Measurements from ENCODE around the gene MRTFB.
"Not testable (repeated sequence)": the region's sequence is repeated elsewhere in the genome, so short reads cannot be mapped to it uniquely, and the experiment has no call there.

Gene MRTFB

GRCh38 chr16:14070877-14071575, at the start of gene MRTFB:
MRTFB (plus strand) TSS chr16:14071319; CDS start chr16:14140607, 69,288 bp downstream.
- DNase-seq, result peak; percentile 80

- not testable (repeated sequence) for DNase-seq
These were observed 47.6 kb upstream of the MRTFB start for GRCh38 chr16:14023526-14023925.

GRCh38 chr16:14024283-14024682, 46.8 kb upstream of the MRTFB start:
- DNase-seq, result no peak

GRCh38 chr16:14026572-14027285, 44.4 kb upstream of the MRTFB start:
- DNase-seq, result no peak

- no peak for DNase-seq
These were observed 42.9 kb upstream of the MRTFB start for GRCh38 chr16:14028202-14028601.

- DNase-seq, result no peak
These were observed 41.5 kb upstream of the MRTFB start for GRCh38 chr16:14029658-14030057.

- DNase-seq, result no peak
These were observed 36.0 kb upstream of the MRTFB start for GRCh38 chr16:14035092-14035491.

- DNase-seq, result no peak
These were observed 34.2 kb upstream of the MRTFB start for GRCh38 chr16:14036889-14037288.

- DNase-seq, result no peak
These were observed 33.2 kb upstream of the MRTFB start for GRCh38 chr16:14037960-14038359.

- DNase-seq, result no peak
These were observed 30.0 kb upstream of the MRTFB start for GRCh38 chr16:14041164-14041563.

GRCh38 chr16:14042706-14043105, 28.4 kb upstream of the MRTFB start:
- no peak for DNase-seq

GRCh38 chr16:14043278-14043677, 27.8 kb upstream of the MRTFB start:
- no peak for DNase-seq

- DNase-seq, result no peak
These were observed 27.3 kb upstream of the MRTFB start for GRCh38 chr16:14043793-14044192.

GRCh38 chr16:14047121-14047859, 23.8 kb upstream of the MRTFB start:
- not testable (repeated sequence) for DNase-seq

- no peak for DNase-seq
These were observed 20.7 kb upstream of the MRTFB start for GRCh38 chr16:14050291-14051027.

- DNase-seq, result no peak
These were observed 19.9 kb upstream of the MRTFB start for GRCh38 chr16:14051103-14051729.

- no peak for DNase-seq
These were observed 14.1 kb upstream of the MRTFB start for GRCh38 chr16:14056970-14057369.

- DNase-seq, result no peak
These were observed 13.2 kb upstream of the MRTFB start for GRCh38 chr16:14057878-14058382.

- DNase-seq, result no peak
These were observed 9.3 kb upstream of the MRTFB start for GRCh38 chr16:14061732-14062259.

GRCh38 chr16:14062261-14062660, 8.9 kb upstream of the MRTFB start:
- no peak for DNase-seq

GRCh38 chr16:14063618-14064581, 7.2 kb upstream of the MRTFB start:
- DNase-seq, result no peak
